CD4-positive, alpha-beta T cell treated with Interleukin-4 for 4 hours (primary cell): ENCODE data around the gene ODAD2.

Experiments
- DNase-seq: peaks from one replicate; pipeline ENCODE4 v3.0.0-alpha.2; 2020

ODAD2 gene

DNA sequence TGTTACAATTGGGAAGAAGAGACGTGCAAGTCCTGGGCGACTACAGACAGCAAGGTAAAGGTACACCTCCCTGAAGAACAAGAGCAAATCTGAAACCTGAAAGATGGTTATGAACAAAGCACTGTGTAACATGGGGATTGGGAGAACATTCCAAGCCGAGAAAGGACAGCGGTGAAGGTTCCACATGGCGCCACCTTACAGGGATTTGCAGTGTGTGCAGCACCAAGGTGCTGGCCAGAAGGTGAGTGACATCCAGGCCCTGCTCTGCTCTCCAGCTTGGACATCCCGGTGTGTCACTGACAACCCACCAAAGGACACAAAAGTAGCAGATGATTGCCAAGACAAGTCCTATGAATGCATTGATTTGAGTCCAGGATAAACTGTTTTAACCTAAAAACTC lies 165.1 kb downstream of the ODAD2 start:
- no peak for DNase-seq

GRCh38 chr10:27832826-27833225 lies 166.1 kb downstream of the ODAD2 start:
- no peak for DNase-seq

- no peak for DNase-seq
These were observed 172.5 kb downstream of the ODAD2 start for GRCh38 chr10:27826369-27826768.

DNA sequence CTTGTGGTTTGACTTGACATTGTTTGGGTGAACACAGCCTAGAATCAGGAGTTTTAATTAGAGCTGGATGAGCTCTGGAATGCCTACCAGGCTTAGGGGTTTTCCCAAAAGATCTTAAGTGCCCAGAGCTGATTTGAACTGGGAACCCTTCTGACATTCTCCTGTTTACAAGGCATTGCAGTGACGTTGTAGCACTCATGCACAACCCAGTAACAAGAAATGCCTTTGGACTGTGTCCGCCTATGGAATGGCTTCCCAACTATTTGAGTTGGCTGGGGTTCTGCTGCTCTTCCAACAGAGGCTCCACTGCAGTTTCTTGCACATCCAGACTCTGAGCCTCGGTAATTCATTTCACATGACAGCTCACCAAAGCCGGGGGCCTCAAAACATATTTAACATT lies 176.6 kb downstream of the ODAD2 start:
- DNase-seq = no peak

- DNase-seq = no peak
These were observed 178.2 kb downstream of the ODAD2 start for GRCh38 chr10:27820637-27821036.

DNA sequence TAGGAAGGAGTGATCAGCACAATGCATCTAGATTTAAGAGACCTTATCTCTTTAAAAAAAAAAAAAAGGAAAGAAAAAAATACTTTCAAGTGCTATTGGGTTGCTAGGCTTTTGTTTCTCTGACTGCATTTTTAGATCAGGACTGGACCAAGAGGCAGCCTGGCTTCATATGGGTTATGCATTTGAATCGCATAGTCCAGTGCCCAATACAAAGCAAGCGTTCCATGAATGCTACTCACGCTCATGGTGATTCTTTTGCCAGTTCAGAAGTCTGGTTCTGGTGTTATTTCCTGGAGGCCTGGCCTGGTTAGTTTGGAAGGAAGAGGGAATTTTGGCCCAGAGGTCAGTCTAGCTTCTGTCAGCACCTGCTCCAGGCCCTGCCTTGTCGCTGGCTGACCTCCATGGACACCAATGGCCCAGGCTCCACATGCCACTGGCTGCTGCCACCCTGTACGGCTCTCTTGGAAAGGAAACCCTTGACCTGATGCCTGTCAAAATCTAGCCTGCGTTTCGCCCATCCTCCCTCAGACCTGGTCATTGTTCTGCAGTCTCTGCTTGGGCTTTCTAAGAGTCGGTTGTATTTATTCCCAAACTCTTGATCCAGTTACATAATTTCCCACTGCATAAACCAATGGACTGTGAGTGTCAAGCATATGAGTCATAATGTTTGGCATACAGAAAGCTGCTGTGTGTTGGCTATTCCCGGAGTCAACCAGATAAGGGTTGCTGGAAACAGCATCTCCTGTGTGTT lies 178.9 kb downstream of the ODAD2 start:
- no peak for DNase-seq

GRCh38 chr10:27816320-27816719 lies 182.6 kb downstream of the ODAD2 start:
- DNase-seq = no peak

GRCh38 chr10:27815846-27816245 lies 183.0 kb downstream of the ODAD2 start:
- no peak for DNase-seq

- no peak for DNase-seq
These were observed 183.6 kb downstream of the ODAD2 start for GRCh38 chr10:27815261-27815660.

GRCh38 chr10:27805180-27805579 lies 193.7 kb downstream of the ODAD2 start:
- no peak for DNase-seq

DNA sequence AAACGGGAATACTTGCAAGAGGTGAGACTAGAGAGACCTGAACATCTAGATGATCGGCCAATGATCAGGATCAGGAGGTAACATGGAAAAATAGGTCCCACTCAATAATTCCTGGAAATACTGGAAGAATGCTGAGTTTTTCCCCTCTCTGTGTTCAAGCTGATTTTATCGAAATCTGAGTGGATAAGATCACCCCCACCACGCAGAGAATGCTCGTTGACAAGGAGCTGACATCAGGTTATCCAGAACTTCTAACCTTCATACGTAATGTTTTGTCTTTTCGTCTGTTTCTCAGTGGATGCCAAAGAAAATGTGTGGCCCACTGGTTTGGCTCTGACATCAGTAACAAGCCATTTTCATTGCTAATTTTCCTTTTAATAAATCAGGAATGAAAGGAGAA lies 194.7 kb downstream of the ODAD2 start:
- no peak for DNase-seq

- no peak for DNase-seq
These were observed 197.6 kb downstream of the ODAD2 start for GRCh38 chr10:27801171-27801785.

DNA sequence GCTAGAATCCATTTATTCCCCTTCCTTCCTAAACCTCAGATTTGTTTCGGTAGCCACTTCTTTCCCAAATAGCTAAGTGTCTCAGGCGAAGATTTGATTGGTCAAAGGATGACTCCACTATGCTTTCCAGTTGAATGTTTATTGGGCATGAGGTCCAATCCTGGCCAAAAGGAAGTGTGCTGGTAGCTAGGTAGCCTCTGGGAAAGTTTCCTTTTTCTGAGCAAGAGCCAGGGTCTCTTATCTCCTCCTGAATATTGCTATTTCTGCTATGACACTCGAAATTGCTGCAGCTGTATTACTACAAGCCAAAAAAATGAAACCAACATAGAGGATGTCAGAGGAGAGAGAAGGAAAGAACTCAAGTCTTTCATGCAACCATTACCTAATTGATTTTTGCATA lies 199.8 kb downstream of the ODAD2 start:
- no peak for DNase-seq

DNA sequence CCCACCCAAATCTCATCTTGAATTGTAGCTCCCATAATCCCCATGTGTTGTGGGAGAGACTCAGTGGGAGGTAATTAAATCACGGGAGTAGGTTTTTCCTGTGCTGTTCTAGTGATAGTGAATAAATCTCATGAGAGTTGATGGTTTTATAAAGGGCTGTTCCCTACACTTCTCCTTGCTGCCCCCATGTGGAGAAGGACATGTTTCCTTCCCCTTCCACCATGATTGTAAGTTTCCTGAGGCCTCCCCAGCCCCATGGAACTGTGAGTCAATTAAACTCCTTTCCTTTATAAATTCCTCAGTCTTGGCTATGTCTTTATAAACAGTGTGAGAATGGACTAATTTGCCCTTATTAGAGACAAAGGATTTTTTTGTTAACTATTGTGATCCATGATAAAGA lies 204.7 kb downstream of the ODAD2 start:
- DNase-seq = no peak

- DNase-seq = no peak
These were observed 206.7 kb downstream of the ODAD2 start for GRCh38 chr10:27792216-27792615.

GRCh38 chr10:27784272-27784671 lies 214.6 kb downstream of the ODAD2 start:
- DNase-seq = no peak

DNA sequence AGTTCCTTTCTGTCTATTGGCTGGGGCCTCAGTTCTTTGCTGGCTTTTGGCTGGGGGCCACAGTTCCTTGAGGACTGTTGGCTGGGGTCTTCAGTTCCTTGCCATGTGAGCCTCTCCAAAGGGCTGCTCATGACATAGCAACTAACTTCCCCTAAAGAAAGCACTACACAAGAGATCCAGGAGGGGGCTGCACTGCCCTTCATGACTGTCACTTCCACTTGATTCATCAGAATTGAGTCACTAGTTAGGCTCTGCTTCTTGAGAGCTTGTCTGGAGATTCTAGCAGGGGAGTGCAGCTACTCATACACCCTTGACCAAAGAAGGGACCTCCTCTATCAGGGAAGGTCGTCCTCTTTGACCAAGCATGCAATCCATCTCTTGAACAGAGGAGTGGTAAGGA lies 215.2 kb downstream of the ODAD2 start:
- DNase-seq = no peak

GRCh38 chr10:27779462-27780015 lies 219.3 kb downstream of the ODAD2 start:
- no peak for DNase-seq

- DNase-seq = no peak
These were observed 224.0 kb downstream of the ODAD2 start for GRCh38 chr10:27774831-27775230.

DNA sequence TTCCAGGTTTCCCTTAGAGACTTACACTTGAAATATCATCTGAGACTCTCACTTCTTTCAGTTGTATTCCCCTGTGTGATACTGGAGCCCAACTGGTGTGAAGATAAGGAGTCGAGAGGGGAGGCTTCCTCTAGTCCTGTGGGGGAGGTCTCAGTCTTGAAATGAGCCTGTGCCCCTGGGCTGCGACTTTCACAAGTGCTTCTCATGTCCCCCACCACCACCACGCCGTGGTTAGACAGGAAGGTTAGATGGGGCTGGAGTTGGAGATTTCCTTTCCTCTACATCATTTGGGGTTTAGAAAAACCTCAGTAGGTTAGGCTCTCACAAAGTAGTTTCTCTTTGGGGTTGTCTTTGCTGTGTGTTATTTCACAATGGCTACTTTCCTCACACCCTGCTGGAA lies 227.6 kb downstream of the ODAD2 start:
- DNase-seq = no peak

- DNase-seq = no peak
These were observed 228.7 kb downstream of the ODAD2 start for GRCh38 chr10:27770181-27770580.
